Activated CD4-positive, alpha-beta T cell treated with anti-CD3 and anti-CD28 coated beads, Interleukin-2, Interleukin-4, amounts not matched to agents 100 ng/mL and 50 ng/mL, durations not matched to agents 16 hours and 8 hours (primary cell): ENCODE results near the gene ARV1.
"Not testable (repeated sequence)": the region's sequence is repeated elsewhere in the genome, so short reads cannot be mapped to it uniquely, and the experiment has no call there.

Source experiments
- DNase-seq: peaks from one replicate; pipeline ENCODE4 v3.0.0-alpha.2; 2020; ENCODE audit warnings: low spot score

The ARV1 gene

GRCh38 chr1:231045286-231045685 is 66.4 kb downstream of the ARV1 start:
- no peak for DNase-seq

DNA sequence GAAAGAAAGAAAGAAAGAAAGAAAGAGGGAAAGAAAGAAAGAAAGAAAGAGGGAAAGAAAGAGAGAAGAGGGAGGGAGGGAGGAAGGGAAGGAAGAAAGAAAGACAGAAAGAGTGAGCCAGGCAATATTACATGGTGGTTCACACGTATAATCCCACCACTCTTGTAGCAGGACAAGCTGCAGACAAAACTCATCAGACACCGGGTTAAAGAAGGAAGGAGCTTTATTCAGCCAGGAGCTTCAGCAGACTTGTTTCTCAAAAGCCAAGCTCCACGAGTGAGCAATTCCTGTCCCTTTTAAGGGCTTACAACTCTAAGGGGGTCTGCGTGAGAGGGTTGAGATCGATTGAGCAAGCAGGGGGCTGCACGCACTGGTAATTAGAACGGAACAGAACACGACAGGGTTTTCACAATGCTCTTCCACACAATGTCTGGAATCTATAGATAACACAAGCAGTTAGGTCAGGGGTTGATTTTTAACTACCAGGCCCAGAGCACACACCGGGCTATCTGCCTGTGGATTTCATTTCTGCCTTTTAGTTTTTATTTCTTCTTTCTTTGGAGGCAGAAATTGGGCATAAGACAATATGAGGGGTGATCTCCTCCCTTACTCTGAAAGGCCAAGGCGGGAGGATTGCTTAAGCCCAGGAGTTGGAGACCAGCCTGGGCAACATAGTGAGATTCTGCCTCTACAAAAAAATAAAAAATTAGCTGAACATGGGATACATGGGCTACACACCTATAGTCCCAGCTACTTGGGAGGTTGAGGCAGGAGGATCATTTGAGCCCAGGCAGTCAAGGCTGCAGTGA is 67.2 kb downstream of the ARV1 start:
- not testable (repeated sequence) for DNase-seq

- DNase-seq, result no peak
These were observed 68.0 kb downstream of the ARV1 start for GRCh38 chr1:231046730-231047395.

- DNase-seq, result not testable (repeated sequence)
These were observed 68.6 kb downstream of the ARV1 start for GRCh38 chr1:231047529-231047928.

- DNase-seq, result not testable (repeated sequence)
These were observed 69.5 kb downstream of the ARV1 start for GRCh38 chr1:231048419-231048818.

DNA sequence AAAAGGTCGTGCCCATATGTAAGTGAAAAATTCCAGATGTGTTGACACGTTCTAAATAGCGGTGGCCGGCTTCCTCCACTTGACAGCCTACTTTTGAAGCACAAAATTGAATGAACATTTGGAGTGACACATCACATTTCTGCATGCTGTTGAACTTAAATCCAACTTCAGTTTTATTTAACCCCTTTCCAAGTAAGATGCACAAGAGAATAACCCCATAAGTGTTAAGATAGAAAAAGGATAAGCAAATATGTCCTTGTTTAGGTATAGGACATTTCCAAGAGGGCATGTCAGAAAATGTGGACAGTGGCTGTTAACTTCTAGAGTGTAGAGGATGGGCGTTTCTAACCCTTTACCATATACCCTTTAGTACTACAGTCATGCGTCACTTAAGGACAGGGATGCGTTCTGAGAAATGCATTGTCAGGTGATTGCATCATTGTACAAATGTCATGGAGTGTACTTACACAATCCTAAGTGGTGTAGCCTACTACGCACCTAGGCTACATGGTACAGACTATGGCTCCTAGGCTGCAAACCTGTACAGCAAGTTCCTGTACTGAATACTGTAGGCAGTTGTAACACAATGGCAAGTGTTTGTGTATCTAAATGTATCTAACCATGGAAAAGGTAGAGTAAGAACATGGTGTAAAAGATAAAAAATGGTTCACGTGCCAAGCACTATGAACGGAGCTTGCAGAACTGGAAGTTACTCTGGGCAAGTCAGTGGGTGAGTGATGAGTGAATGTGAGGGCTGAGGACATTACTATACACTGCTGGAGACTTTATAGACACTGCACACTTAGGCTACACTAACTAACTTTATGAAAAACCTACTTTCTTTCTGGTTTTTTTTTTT is 70.5 kb downstream of the ARV1 start:
- DNase-seq, result no peak
